SU-DHL-6 (cell line): ENCODE results near the gene UQCRC1.

Experiments used
- H2AFZ ChIP-seq: fragments of 200-600 bp; sonication (generic); 2 replicates; pipeline ENCODE4 v1.6.1; 2014; ENCODE audit warnings: low read depth, mild to moderate bottlenecking, moderate library complexity, mixed read lengths, antibody characterized with exemption, low read length; ENCODE audit not compliant: severe bottlenecking
- H3F3A ChIP-seq: fragments of 200-600 bp; shearing (Covaris generic); 2 replicates; pipeline ENCODE4 v1.6.0; 2016; ENCODE audit warnings: antibody characterized with exemption, mild to moderate bottlenecking; ENCODE audit not compliant: insufficient read depth
- H3K27ac ChIP-seq: fragments of 200-600 bp; sonication (generic); 2 replicates; pipeline ENCODE4 v1.5.1; 2016; ENCODE audit warnings: low read depth, mild to moderate bottlenecking, low read length, moderate library complexity, mixed read lengths
- H3K27me3 ChIP-seq: fragments of 200-600 bp; sonication (generic), shearing (Covaris generic); 2 replicates; pipeline ENCODE4 v1.6.0; 2014; ENCODE audit warnings: mild to moderate bottlenecking, low read length
- H3K36me3 ChIP-seq: fragments of 200-600 bp; sonication (generic); 2 replicates; pipeline ENCODE4 v1.6.1; 2014; ENCODE audit warnings: mild to moderate bottlenecking, low read length, mixed read lengths
- H3K4me2 ChIP-seq: fragments of 300-600, 200-600 bp; shearing (Covaris generic), sonication (generic); 2 replicates; pipeline ENCODE4 v1.6.0; 2014; ENCODE audit warnings: low read length, low read depth, mild to moderate bottlenecking; ENCODE audit not compliant: poor library complexity, severe bottlenecking
- H3K4me3 ChIP-seq: fragments of 200-600 bp; sonication (generic); 2 replicates; pipeline ENCODE4 v1.5.1; 2014; ENCODE audit warnings: antibody characterized with exemption, low read length, mild to moderate bottlenecking, mixed read lengths; ENCODE audit not compliant: insufficient read depth, poor library complexity, severe bottlenecking
- H3K79me2 ChIP-seq: fragments of 200-600 bp; sonication (generic); 2 replicates; pipeline ENCODE4 v1.6.1; 2014; ENCODE audit warnings: mild to moderate bottlenecking, low read length, moderate library complexity; ENCODE audit not compliant: insufficient read depth
- H3K9ac ChIP-seq: fragments of 200-600 bp; sonication (generic); 2 replicates; pipeline ENCODE4 v1.7.0; 2014; ENCODE audit warnings: mild to moderate bottlenecking, low read length
- H3K9me2 ChIP-seq: fragments of 200-600 bp; sonication (generic); replicated peaks from 2 replicates; pipeline ENCODE4 v1.6.1; 2014; ENCODE audit warnings: low read length; ENCODE audit not compliant: insufficient read depth
- H3K9me3 ChIP-seq: fragments of 200-600 bp; sonication (generic); 2 replicates; pipeline ENCODE4 v1.6.1; 2014; ENCODE audit warnings: low read length, mixed read lengths; ENCODE audit not compliant: insufficient read depth
- H4K20me1 ChIP-seq: fragments of 200-600 bp; sonication (generic); 2 replicates; pipeline ENCODE4 v1.6.1; 2014; ENCODE audit warnings: low read depth, mild to moderate bottlenecking, antibody characterized with exemption, low read length, moderate library complexity, mixed read lengths
- EZH2phosphoT487 ChIP-seq: fragments of 200-600 bp; sonication (generic), shearing (Covaris generic); conservative IDR thresholded peaks from 2 replicates; pipeline ENCODE4 v1.6.1; 2018; ENCODE audit warnings: mild to moderate bottlenecking, antibody characterized with exemption, low read length, moderate library complexity, mixed read lengths
- TF ChIP-seq, protein P1 (sequence below): fragments of 200-600 bp; sonication (generic); IDR thresholded peaks from one replicate; pipeline ENCODE4 v1.5.1; 2017; ENCODE audit warnings: antibody characterized with exemption, mild to moderate bottlenecking, low read length, moderate library complexity; ENCODE audit not compliant: insufficient read depth, poor library complexity, severe bottlenecking

Gene UQCRC1

DNA sequence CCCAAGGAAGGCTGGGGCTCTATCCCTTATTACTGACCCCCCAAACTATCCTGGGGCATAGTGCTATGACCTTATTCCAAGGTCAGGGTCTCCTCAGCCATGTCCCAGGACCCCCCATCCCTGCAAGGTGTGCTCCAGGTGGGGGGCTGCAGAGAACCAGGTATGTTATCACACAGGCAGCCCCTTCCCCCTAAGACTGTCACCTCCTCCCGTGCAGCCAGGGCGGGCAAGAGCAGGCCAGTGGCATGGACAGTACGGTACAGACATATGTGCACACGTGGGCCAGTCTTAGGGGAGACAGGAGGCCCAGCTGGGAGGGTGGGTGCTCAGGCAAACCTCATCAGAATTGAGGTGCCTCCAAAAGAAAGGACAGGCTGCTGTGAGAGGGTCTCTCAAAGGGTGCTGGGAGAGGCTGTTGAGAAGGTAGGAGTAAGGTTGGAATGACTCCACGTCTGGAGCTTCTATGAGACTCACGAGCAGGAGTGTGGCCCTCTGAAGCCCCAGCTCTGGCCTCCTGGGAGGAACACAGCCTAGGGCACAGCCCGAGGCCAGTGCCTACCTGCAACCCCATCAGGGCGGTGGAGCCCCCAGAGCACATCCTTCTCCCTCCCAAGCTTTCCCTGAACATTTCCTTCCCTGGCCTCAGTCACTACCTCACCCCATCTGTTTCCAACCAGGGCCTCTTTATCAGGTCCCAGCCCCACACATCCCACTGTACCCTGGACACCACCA lies 12.6 kb downstream of the UQCRC1 start:
- H4K20me1 ChIP-seq, result no peaks in the 10 kb centered on the region
- H3K4me3 ChIP-seq, result no peak overlapping the region
- H3K9me2 ChIP-seq, result no peaks in the 10 kb centered on the region
- no peak overlapping the region for H3K9ac ChIP-seq
- no peaks in the 10 kb centered on the region for H3K27me3 ChIP-seq
- H3K9me3 ChIP-seq, result no peaks in the 10 kb centered on the region
- no peak overlapping the region for H2AFZ ChIP-seq
- no peak overlapping the region for H3K27ac ChIP-seq
- TF ChIP-seq EZH2phosphoT487, result no peak
- TF ChIP-seq, protein P1, sequence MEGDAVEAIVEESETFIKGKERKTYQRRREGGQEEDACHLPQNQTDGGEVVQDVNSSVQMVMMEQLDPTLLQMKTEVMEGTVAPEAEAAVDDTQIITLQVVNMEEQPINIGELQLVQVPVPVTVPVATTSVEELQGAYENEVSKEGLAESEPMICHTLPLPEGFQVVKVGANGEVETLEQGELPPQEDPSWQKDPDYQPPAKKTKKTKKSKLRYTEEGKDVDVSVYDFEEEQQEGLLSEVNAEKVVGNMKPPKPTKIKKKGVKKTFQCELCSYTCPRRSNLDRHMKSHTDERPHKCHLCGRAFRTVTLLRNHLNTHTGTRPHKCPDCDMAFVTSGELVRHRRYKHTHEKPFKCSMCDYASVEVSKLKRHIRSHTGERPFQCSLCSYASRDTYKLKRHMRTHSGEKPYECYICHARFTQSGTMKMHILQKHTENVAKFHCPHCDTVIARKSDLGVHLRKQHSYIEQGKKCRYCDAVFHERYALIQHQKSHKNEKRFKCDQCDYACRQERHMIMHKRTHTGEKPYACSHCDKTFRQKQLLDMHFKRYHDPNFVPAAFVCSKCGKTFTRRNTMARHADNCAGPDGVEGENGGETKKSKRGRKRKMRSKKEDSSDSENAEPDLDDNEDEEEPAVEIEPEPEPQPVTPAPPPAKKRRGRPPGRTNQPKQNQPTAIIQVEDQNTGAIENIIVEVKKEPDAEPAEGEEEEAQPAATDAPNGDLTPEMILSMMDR, result no peak
- no peaks in the 10 kb centered on the region for H3K79me2 ChIP-seq
- H3F3A ChIP-seq, result no peaks in the 10 kb centered on the region
- no peaks in the 10 kb centered on the region for H3K36me3 ChIP-seq
- no peak overlapping the region for H3K4me2 ChIP-seq

DNA sequence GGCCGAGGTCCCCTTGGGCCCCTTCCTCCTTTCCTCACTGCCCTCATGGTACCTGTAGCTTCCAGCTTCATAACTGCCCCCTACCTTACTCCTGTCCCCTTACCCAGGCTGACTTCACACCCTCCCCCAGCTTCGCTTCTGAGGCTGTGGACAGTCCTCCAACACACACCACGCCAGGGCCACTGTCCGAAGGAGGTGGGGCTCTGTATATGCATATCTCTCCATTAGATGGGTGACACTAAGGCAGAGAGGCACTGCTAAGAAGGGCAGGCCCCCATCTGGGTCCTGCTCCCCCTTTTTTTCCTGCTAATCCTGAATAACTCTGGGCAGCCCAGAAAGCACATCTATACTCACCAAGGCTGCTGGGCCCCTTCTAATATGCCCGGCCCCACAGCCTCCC lies 13.3 kb downstream of the UQCRC1 start:
- Histone ChIP-seq H3K79me2 (no peaks in the 10 kb centered on the region), H3F3A (no peaks in the 10 kb centered on the region), H3K27ac (no peak overlapping the region), H3K36me3 (no peaks in the 10 kb centered on the region), H3K9ac (no peak overlapping the region), H3K9me3 (no peaks in the 10 kb centered on the region), H3K9me2 (no peaks in the 10 kb centered on the region), H3K27me3 (no peaks in the 10 kb centered on the region), H2AFZ (no peak overlapping the region), H3K4me3 (no peak overlapping the region), H4K20me1 (no peaks in the 10 kb centered on the region), H3K4me2 (no peak overlapping the region)
- TF ChIP-seq, protein P1, result no peak
- no peak for TF ChIP-seq EZH2phosphoT487

DNA sequence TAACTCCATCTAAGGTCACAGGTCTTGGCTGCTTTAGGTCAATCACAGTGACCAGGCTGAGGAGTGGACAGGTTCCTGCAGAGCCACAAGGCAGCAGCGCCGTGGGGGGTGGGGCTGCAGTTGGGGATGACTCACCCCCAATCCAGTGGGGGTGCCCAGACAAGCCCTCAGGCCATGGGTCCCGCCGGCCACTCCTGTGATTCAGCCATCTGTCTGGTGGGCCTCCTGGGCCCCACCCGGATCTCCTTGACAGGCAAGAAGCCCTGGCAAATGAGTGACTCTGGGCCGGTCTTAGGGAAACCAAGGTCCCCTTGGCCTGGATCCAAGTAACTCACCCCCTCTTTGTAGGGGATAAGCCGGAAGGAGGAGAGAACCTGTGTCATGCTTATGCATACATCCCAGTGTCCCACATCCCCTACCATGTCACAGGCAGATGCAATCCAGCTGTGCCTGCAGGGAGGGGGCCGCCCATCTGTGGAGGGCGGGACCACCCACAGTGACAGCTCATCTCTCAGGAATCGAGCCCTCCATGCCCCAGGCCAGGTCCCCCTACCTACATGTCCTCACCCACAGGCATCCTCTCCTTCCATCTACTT lies 13.8 kb downstream of the UQCRC1 start:
- Histone ChIP-seq H3K27me3 (no peaks in the 10 kb centered on the region), H3K36me3 (no peaks in the 10 kb centered on the region), H2AFZ (no peak overlapping the region), H3K9me3 (no peaks in the 10 kb centered on the region), H3K9ac (no peak overlapping the region), H4K20me1 (no peaks in the 10 kb centered on the region), H3K9me2 (no peaks in the 10 kb centered on the region), H3K27ac (no peak overlapping the region), H3F3A (no peaks in the 10 kb centered on the region), H3K4me2 (no peak overlapping the region), H3K4me3 (no peak overlapping the region), H3K79me2 (no peaks in the 10 kb centered on the region)
- TF ChIP-seq, protein P1, result no peak
- TF ChIP-seq EZH2phosphoT487, result no peak
